DOHH2 (cell line): ENCODE results near the gene FAM131A.
A peak's percentile ranks its signal among the peaks of the same experiment; 100 is the strongest.

ENCODE experiments used
- H3F3A ChIP-seq: fragments of 200-600 bp; sonication (generic), shearing (Covaris generic); 2 replicates; pipeline ENCODE4 v1.6.0; 2016; ENCODE audit warnings: antibody characterized with exemption, mild to moderate bottlenecking; ENCODE audit not compliant: control insufficient read depth, insufficient read depth
- H3K27ac ChIP-seq: fragments of 200-600 bp; sonication (generic); 2 replicates; pipeline ENCODE4 v1.5.1; 2014; ENCODE audit warnings: low read depth, mild to moderate bottlenecking, low read length, moderate library complexity
- H3K27me3 ChIP-seq: fragments of 200-600 bp; sonication (generic); 2 replicates; pipeline ENCODE4 v1.6.1; 2014; ENCODE audit warnings: mild to moderate bottlenecking, low read length, mixed read lengths; ENCODE audit not compliant: control insufficient read depth
- H3K36me3 ChIP-seq: fragments of 200-600 bp; sonication (generic); 2 replicates; pipeline ENCODE4 v1.6.1; 2014; ENCODE audit warnings: mild to moderate bottlenecking, low read length, moderate library complexity, mixed read lengths; ENCODE audit not compliant: control insufficient read depth
- H3K4me1 ChIP-seq: fragments of 200-600 bp; sonication (generic); 2 replicates; pipeline ENCODE4 v1.6.1; 2014; ENCODE audit warnings: mild to moderate bottlenecking, low read length, mixed read lengths; ENCODE audit not compliant: control insufficient read depth
- H3K4me2 ChIP-seq: fragments of 200-600 bp; sonication (generic); 2 replicates; pipeline ENCODE4 v1.6.0; 2014; ENCODE audit warnings: mild to moderate bottlenecking, low read length, moderate library complexity
- H3K4me3 ChIP-seq: fragments of 200-600 bp; sonication (generic); 2 replicates; pipeline ENCODE4 v1.5.1; 2014; ENCODE audit warnings: mild to moderate bottlenecking, low read length, mixed read lengths
- H3K79me2 ChIP-seq: fragments of 200-600 bp; sonication (generic); 2 replicates; pipeline ENCODE4 v1.6.1; 2014; ENCODE audit warnings: mild to moderate bottlenecking, low read length, mixed read lengths; ENCODE audit not compliant: control insufficient read depth
- H3K9me2 ChIP-seq: fragments of 200-600 bp; sonication (generic); replicated peaks from 2 replicates; pipeline ENCODE4 v1.6.1; 2014; ENCODE audit warnings: mild to moderate bottlenecking, low read length, mixed read lengths; ENCODE audit not compliant: control insufficient read depth
- H3K9me3 ChIP-seq: fragments of 200-600 bp; sonication (generic); 2 replicates; pipeline ENCODE4 v1.6.1; 2014; ENCODE audit warnings: antibody characterized with exemption, low read length, mixed read lengths; ENCODE audit not compliant: control insufficient read depth, insufficient read depth
- H4K20me1 ChIP-seq: fragments of 200-600 bp; sonication (generic); 2 replicates; pipeline ENCODE4 v1.6.0; 2014; ENCODE audit warnings: low read depth, mild to moderate bottlenecking, antibody characterized with exemption, low read length, moderate library complexity; ENCODE audit not compliant: control insufficient read depth, insufficient read depth
- CTCF ChIP-seq: fragments of 200-600 bp; sonication (generic); IDR thresholded peaks from one replicate; pipeline ENCODE4 v1.5.1; 2014; ENCODE audit warnings: antibody characterized with exemption, mild to moderate bottlenecking, low read depth, low read length; ENCODE audit not compliant: poor library complexity, severe bottlenecking
- EZH2phosphoT487 ChIP-seq: fragments of 200-600 bp; sonication (generic); IDR thresholded peaks from 2 replicates; pipeline ENCODE4 v1.6.1; 2017; ENCODE audit warnings: borderline replicate concordance, mild to moderate bottlenecking, antibody characterized with exemption, low read length, moderate library complexity, mixed read lengths

The FAM131A gene

GRCh38 chr3:184344579-184345316, 7.3 kb downstream of the FAM131A start:
- Histone ChIP-seq H3K9me3 (no peaks in the 10 kb centered on the region), H3K27ac (no peak overlapping the region), H3K36me3 (no peaks in the 10 kb centered on the region), H3K4me2 (no peak overlapping the region), H3K9me2 (no peaks in the 10 kb centered on the region), H3K4me3 (no peak overlapping the region), H3K27me3 (no peaks in the 10 kb centered on the region), H3K4me1 (no peaks in the 10 kb centered on the region), H4K20me1 (no peaks in the 10 kb centered on the region), H3K79me2 (no peaks in the 10 kb centered on the region), H3F3A (no peaks in the 10 kb centered on the region)
- no peak for TF ChIP-seq CTCF
- TF ChIP-seq EZH2phosphoT487 = no peak

GRCh38 chr3:184345317-184346144, 8.1 kb downstream of the FAM131A start:
- Histone ChIP-seq H3K9me3 (no peaks in the 10 kb centered on the region), H3K4me1 (no peaks in the 10 kb centered on the region), H3K36me3 (no peaks in the 10 kb centered on the region), H3K27ac (no peak overlapping the region), H3K79me2 (no peaks in the 10 kb centered on the region), H3K4me2 (no peak overlapping the region), H3F3A (no peaks in the 10 kb centered on the region), H3K27me3 (no peaks in the 10 kb centered on the region), H4K20me1 (no peaks in the 10 kb centered on the region), H3K4me3 (no peak overlapping the region), H3K9me2 (no peaks in the 10 kb centered on the region)
- no peak for TF ChIP-seq EZH2phosphoT487
- TF ChIP-seq CTCF = peak; percentile 58

DNA sequence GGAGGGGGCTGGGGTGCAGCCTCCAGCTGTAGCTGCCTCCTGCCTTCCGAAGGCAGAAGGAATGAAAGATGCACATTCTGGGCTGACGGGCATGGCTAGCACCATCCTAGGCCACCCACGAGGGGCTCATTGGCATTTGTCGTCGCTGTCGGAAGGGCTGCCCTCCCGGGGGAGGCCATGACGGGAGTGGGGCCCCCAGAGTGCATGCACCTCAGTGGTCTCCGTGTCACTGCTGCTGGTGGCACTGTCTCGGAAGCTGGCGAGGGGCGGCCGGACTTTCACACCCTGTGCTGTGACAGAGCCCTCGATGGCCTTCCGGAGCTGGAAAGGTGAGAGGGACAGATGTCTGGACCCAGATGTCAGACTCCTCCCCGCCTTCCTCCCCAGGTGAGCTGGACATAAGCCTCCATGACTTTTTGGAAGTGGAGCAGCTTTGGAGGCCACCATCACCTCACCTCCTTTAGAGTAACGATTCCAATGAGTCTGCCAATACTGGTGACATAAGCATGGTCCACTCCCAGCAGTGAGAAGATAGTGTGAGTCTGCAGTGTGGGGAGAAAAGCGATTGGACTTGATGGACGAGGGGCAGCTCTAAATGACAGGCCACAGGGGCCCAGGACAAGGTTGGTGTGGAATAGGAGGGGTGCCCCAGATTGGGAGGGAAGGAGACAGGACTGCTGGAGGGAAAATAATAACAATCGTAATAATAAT, 9.2 kb downstream of the FAM131A start:
- Histone ChIP-seq H3K4me3 (no peak overlapping the region), H3F3A (no peaks in the 10 kb centered on the region), H3K36me3 (no peaks in the 10 kb centered on the region), H4K20me1 (no peaks in the 10 kb centered on the region), H3K9me3 (no peaks in the 10 kb centered on the region), H3K4me1 (no peaks in the 10 kb centered on the region), H3K27me3 (no peaks in the 10 kb centered on the region), H3K79me2 (no peaks in the 10 kb centered on the region), H3K9me2 (no peaks in the 10 kb centered on the region), H3K27ac (no peak overlapping the region), H3K4me2 (no peak overlapping the region)
- TF ChIP-seq EZH2phosphoT487 (no peak), CTCF (no peak)
